Parathyroid adenoma (tissue), 2 donors: ENCODE results near the gene STK33.

Source experiments
- H2AFZ ChIP-seq: fragments of 300-600 bp; sonication (generic); one replicate; pipeline ENCODE4 v1.7.0; 2017; ENCODE audit warnings: antibody characterized with exemption, mild to moderate bottlenecking
- H3K27ac ChIP-seq: fragments of 300-600 bp; sonication (generic); one replicate; pipeline ENCODE4 v1.7.0; 2017
- H3K27me3 ChIP-seq: fragments of 300-600 bp; sonication (generic); one replicate; pipeline ENCODE4 v1.7.0; 2017; ENCODE audit warnings: low read length; ENCODE audit not compliant: control insufficient read depth, insufficient read depth
- H3K36me3 ChIP-seq: fragments of 300-600 bp; sonication (generic); one replicate; pipeline ENCODE4 v1.7.0; 2017; ENCODE audit warnings: low read length; ENCODE audit not compliant: control insufficient read depth, insufficient read depth
- H3K4me1 ChIP-seq: fragments of 300-600 bp; sonication (generic); one replicate; pipeline ENCODE4 v1.7.0; 2017; ENCODE audit warnings: control low read depth
- H3K4me2 ChIP-seq: fragments of 300-600 bp; sonication (generic); one replicate; pipeline ENCODE4 v1.7.0; 2017; ENCODE audit warnings: low read length
- H3K4me3 ChIP-seq: fragments of 300-600 bp; sonication (generic); one replicate; pipeline ENCODE4 v1.7.0; 2017; ENCODE audit warnings: low read depth, low read length
- H3K79me2 ChIP-seq: fragments of 300-600 bp; sonication (generic); one replicate; pipeline ENCODE4 v1.7.0; 2017; ENCODE audit warnings: control low read depth
- H3K9ac ChIP-seq: fragments of 300-600 bp; sonication (generic); one replicate; pipeline ENCODE4 v1.7.0; 2017; ENCODE audit warnings: mild to moderate bottlenecking
- H3K9me3 ChIP-seq: fragments of 300-600 bp; sonication (generic); one replicate; pipeline ENCODE4 v1.7.0; 2017; ENCODE audit warnings: low read length; ENCODE audit not compliant: control insufficient read depth
- TF ChIP-seq, protein P1 (sequence below): fragments of 300-600 bp; sonication (generic); IDR thresholded peaks from one replicate; pipeline ENCODE4 v1.7.0; 2017; ENCODE audit warnings: antibody characterized with exemption, mild to moderate bottlenecking
- donor health status: primary hyperparathyroidism.

The STK33 gene

DNA sequence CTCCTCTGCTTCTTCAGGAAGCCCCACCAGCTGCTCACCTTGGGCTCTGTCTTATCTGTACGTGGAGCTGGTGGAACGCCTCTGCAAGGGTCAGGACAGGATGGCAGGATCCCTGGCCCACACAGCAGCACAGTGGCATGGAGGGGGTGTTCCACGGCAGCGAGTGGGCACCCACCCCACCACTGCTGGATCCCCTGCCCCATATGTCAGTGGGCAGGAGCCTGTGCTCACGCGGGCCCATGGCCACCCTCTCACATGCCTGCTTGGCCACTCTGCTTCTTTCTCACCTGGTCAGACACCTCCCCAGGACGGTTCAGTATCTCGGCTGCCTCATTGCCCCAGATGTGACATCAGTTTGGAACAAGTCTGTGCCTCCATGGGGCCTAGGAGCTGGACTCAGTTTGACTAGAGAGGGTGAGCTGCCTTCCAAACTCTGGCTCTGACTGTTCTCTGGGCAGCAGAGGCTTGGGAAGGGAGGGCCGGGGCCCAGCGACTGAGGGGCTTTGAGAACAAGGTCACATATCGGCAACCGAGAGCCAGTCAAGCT, 232.3 kb downstream of the STK33 start:
- Histone ChIP-seq H3K4me3 (no peak overlapping the region), H3K27me3 (no peaks in the 10 kb centered on the region), H2AFZ (no peak overlapping the region), H3K9me3 (no peaks in the 10 kb centered on the region), H3K4me2 (no peak overlapping the region), H3K9ac (no peak overlapping the region), H3K4me1 (no peaks in the 10 kb centered on the region), H3K79me2 (no peaks in the 10 kb centered on the region), H3K27ac (no peak overlapping the region), H3K36me3 (no peaks in the 10 kb centered on the region)
- TF ChIP-seq, protein P1, sequence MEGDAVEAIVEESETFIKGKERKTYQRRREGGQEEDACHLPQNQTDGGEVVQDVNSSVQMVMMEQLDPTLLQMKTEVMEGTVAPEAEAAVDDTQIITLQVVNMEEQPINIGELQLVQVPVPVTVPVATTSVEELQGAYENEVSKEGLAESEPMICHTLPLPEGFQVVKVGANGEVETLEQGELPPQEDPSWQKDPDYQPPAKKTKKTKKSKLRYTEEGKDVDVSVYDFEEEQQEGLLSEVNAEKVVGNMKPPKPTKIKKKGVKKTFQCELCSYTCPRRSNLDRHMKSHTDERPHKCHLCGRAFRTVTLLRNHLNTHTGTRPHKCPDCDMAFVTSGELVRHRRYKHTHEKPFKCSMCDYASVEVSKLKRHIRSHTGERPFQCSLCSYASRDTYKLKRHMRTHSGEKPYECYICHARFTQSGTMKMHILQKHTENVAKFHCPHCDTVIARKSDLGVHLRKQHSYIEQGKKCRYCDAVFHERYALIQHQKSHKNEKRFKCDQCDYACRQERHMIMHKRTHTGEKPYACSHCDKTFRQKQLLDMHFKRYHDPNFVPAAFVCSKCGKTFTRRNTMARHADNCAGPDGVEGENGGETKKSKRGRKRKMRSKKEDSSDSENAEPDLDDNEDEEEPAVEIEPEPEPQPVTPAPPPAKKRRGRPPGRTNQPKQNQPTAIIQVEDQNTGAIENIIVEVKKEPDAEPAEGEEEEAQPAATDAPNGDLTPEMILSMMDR, result no peak

DNA sequence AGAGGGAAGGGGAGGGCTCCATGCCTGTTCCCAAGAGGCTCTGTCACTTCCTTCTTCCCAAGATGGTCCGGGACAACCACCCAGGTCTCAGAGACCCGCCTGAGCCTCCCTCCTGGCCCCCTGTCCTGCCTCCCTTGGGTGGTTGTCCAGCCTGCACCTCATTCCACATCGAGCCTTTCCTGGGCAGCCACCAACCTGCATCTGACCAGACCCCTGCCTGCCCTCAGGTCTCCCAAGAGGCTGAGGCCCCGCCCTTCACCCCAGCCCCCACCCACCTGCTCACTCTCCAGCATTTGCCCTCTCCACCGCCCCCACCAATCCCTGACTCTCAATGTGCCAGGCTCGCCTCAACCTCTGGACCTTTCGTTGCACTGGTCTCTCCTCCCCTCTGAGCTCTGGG, 232.8 kb downstream of the STK33 start:
- Histone ChIP-seq H3K36me3 (no peaks in the 10 kb centered on the region), H3K27me3 (no peaks in the 10 kb centered on the region), H3K9me3 (no peaks in the 10 kb centered on the region), H3K9ac (no peak overlapping the region), H3K79me2 (no peaks in the 10 kb centered on the region), H3K4me1 (no peaks in the 10 kb centered on the region), H2AFZ (no peak overlapping the region), H3K4me3 (no peak overlapping the region), H3K4me2 (no peak overlapping the region), H3K27ac (no peak overlapping the region)
- TF ChIP-seq, protein P1, result no peak

DNA sequence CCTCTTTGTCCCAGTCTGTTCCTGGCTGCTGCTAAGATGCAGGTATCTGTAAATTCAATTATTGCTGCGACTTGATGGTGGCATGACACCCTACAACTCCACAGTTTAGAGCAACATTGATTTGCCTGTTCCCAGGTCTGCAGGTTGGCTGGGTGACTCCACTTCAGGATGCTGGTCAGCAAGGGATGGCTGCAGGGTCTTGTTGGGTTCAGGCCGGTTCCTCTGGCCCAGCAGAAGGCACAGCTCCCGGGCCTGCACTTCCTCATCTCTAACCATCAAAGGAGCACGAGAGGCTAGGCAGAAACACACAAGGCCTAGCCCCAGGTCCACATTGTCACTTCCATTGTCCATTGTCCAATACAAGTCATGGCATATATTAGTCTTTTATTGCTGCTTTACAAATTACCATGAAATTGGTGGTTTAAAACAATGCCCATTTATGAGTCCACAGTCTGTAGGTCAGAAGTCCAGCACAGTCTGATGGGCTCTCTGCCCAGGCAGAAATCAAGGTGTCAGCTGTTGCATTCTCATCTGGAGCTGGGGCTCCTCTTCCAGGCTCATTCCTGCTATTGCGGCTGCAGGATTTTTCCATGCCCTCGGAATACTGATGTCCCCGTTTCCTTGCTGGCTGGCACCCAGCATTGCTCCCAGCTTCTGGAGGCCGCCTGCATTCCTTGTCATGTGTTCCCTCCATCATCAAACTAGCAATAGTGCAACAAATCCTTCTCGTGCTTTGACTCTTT, 233.8 kb downstream of the STK33 start:
- Histone ChIP-seq H3K27ac (no peak overlapping the region), H3K9ac (no peak overlapping the region), H2AFZ (no peak overlapping the region), H3K4me1 (no peaks in the 10 kb centered on the region), H3K4me2 (no peak overlapping the region), H3K4me3 (no peak overlapping the region), H3K9me3 (no peaks in the 10 kb centered on the region), H3K79me2 (no peaks in the 10 kb centered on the region), H3K36me3 (no peaks in the 10 kb centered on the region), H3K27me3 (no peaks in the 10 kb centered on the region)
- TF ChIP-seq, protein P1, result no peak

DNA sequence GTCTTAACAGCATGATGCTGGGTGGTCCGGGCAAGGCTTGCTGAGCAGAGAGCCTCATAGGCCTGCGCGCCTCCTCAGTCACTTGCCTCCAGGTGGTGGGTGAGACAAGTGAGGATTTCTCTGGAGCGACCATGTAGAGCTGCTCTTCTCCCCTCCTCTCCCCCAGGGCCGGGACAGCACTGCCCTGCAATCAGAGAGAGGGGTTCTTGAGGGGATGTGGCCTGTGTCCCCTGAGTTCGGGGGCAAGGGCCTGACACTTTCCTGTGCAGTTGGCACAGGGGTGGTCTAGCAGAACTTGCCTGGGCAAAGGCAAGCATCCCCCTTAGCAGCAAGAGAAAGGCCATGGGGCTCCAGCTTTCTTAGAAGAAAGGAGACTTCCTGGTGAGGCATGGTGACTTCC, 234.5 kb downstream of the STK33 start:
- Histone ChIP-seq H3K4me2 (no peak overlapping the region), H2AFZ (no peak overlapping the region), H3K4me3 (no peak overlapping the region), H3K27ac (no peak overlapping the region), H3K9ac (no peak overlapping the region), H3K9me3 (no peaks in the 10 kb centered on the region), H3K27me3 (no peaks in the 10 kb centered on the region), H3K79me2 (no peaks in the 10 kb centered on the region), H3K4me1 (no peaks in the 10 kb centered on the region), H3K36me3 (no peaks in the 10 kb centered on the region)
- TF ChIP-seq, protein P1, result no peak
